ENCODE data around the gene ZNF683.

DNA sequence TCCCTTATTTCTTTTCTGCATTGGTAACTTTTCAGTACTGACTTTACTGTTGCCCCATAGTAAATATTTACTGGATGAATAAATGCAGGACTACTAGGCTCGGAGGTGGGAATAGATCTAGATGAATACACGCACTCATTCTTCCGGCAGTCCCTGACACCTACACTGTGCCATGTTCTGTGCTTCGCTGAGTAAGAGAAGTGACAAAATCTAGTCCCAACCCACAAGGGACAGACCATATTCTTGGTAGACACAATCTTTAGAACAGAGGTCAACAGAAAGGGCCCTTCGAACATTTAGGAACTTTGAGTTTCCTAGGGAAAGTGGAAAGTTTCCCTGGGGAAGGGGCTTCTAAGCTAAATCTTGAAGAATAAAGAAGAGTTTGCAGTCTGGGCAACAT is 58.0 kb downstream of the ZNF683 start:
- TF ChIP-seq POLR2AphosphoS5 (IDR thresholded peaks at IDR 0.05; ENCODE audit: borderline replicate concordance, low read depth, low read length) (no peak), EZH2 (IDR thresholded peaks at IDR 0.05) (no peak)

Data from SK-N-MC (cell line).